Mucosa of descending colon (tissue), 3 donors: ENCODE measurements around the gene TTC1. TPM values are rescaled to one million over a fixed set of nuclear protein-coding genes. Genes with fewer than 3 reads are reported as not detected.

ENCODE experiments used
- ATAC-seq: fragments of 200-7000 bp; cut with Tn5 transposase; one replicate; pipeline ENCODE4 v1.9.1; 2020; ENCODE audit warnings: mild to moderate bottlenecking, moderate library complexity
- DNase-seq, 3 donors: peaks; one replicate each; pipeline ENCODE4 v3.0.0-alpha.2; 2020
- H3K36me3 ChIP-seq: fragments of 200-600 bp; one replicate; pipeline ENCODE4 v1.8.0; 2021; ENCODE audit warnings: low read depth, mild to moderate bottlenecking
- H3K4me1 ChIP-seq: fragments of 200-600 bp; one replicate; pipeline ENCODE4 v1.8.0; 2021; ENCODE audit warnings: low read depth, mild to moderate bottlenecking
- H3K4me3 ChIP-seq: fragments of 200-600 bp; one replicate; pipeline ENCODE4 v1.8.0; 2021; ENCODE audit warnings: mild to moderate bottlenecking
- H3K9me3 ChIP-seq: fragments of 200-600 bp; one replicate; pipeline ENCODE4 v1.8.0; 2021; ENCODE audit warnings: mild to moderate bottlenecking
- intact Hi-C, 2 donors: fragments of 100-400 bp; cut with DNase I in 1 of 2; cut with micrococcal nuclease in 1 of 2; formaldehyde crosslinking; loops; one replicate each; pipeline versions ENCODE4 v1.11.0 to v1.11.1; 2022; cut with DNase I, micrococcal nuclease
- total RNA-seq, 3 donors: library from RNA; stranded (reverse); fragmentation: NEBNext Ultra II Directional in 2 of 3; extraction: Animal tissue kit (Norgen Biotek cat#: 25700) in 2 of 3; gene quantifications; one replicate each; pipeline versions ENCODE4 v1.2.1 to v1.2.4, GENCODE V29; 2021 to 2023
- TF ChIP-seq, protein P1 (sequence below): fragments of 200-600 bp; IDR thresholded peaks from one replicate; pipeline ENCODE4 v1.8.0; 2022; ENCODE audit warnings: antibody characterized with exemption, mild to moderate bottlenecking
- donor health status: DM: no; HTN: no; CAD: no; lungs with moderate emphysema.
- donor health status: DM: no; HTN: no; CAD: no.
- donor health status: DM: no; HTN: yes; CAD: no.

Gene TTC1
- total RNA-seq, 3 donors from 2014 or later: 42.6 to 54.7 (median 46.6) TPM

DNA sequence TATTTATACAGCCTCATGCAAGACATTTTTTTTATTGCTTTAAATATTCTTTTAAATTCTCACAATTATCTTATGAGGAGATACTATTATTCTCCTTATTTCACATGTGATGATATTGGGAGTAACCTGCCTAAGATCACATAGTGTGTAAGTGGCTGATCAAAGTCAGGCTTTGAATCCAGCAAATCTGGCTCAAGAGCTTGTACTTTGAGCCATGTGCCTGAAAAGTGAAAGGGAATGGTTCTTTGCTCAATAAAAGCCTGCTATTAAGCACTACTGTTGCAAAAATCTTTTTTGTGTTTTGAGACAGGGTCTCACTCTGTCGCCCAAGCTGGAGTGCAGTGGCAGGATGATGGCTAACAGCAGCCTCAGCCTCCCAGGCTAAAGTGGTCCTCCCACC, 75.2 kb downstream of the TTC1 start:
- Histone ChIP-seq H3K9me3 (no peaks in the 10 kb centered on the region), H3K36me3 (no peaks in the 10 kb centered on the region), H3K4me1 (peaks cover 22% of the 10 kb centered on the region), H3K4me3 (no peak overlapping the region)
- DNase-seq (no peak), ATAC-seq (no peak)
- intact Hi-C loops: no loop called here
- TF ChIP-seq, protein P1, sequence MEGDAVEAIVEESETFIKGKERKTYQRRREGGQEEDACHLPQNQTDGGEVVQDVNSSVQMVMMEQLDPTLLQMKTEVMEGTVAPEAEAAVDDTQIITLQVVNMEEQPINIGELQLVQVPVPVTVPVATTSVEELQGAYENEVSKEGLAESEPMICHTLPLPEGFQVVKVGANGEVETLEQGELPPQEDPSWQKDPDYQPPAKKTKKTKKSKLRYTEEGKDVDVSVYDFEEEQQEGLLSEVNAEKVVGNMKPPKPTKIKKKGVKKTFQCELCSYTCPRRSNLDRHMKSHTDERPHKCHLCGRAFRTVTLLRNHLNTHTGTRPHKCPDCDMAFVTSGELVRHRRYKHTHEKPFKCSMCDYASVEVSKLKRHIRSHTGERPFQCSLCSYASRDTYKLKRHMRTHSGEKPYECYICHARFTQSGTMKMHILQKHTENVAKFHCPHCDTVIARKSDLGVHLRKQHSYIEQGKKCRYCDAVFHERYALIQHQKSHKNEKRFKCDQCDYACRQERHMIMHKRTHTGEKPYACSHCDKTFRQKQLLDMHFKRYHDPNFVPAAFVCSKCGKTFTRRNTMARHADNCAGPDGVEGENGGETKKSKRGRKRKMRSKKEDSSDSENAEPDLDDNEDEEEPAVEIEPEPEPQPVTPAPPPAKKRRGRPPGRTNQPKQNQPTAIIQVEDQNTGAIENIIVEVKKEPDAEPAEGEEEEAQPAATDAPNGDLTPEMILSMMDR: no peak

DNA sequence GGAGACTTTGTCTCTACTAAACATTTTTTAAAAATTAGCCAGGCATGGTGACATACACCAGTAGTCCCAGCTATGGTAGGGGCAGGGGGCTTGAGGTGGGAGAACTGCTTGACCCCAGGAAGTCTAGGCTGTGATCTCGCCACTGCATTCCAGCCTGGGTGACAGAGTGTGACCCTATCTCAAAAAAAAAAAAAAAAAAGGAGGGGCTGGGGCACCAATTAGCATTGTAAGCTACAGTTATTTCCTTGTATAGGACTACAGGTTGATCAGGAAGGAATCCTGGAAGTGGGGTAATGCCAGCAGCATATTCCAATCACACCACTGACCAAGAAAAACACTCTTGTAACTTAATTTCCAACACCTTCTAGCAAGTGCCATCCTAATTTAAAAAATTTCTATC, 78.3 kb downstream of the TTC1 start:
- peak; percentile 44 for ATAC-seq
- H3K4me3 ChIP-seq: no peak overlapping the region
- intact Hi-C loops: no loop called here
- H3K4me1 ChIP-seq: peaks cover 9% of the 10 kb centered on the region
- no peak for DNase-seq
- no peaks in the 10 kb centered on the region for H3K36me3 ChIP-seq
- no peaks in the 10 kb centered on the region for H3K9me3 ChIP-seq
- TF ChIP-seq, protein P1: no peak

DNA sequence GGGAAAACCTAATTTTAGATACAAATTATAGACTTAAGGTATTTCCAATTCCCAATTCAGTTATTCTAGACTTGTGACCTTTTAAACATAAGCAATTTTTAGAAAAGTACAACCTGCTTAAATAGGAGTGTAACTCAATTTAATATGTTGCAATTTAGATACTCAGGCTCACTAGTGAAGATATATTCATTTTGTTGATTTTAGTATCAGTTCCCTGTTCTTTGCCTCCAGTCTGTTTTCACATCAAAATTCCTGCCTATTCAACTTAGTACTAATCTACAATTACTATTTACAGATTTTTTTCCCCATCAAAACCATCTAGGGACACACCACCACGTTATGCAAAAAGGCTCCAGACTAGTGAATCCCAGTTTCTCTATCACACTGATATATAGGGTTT, 79.9 kb downstream of the TTC1 start:
- Histone ChIP-seq H3K9me3 (no peaks in the 10 kb centered on the region), H3K4me3 (no peak overlapping the region), H3K36me3 (peaks cover 7% of the 10 kb centered on the region), H3K4me1 (peaks cover 9% of the 10 kb centered on the region)
- TF ChIP-seq, protein P1: no peak
- intact Hi-C loops: no loop called here
- ATAC-seq (no peak), DNase-seq (no peak)

DNA sequence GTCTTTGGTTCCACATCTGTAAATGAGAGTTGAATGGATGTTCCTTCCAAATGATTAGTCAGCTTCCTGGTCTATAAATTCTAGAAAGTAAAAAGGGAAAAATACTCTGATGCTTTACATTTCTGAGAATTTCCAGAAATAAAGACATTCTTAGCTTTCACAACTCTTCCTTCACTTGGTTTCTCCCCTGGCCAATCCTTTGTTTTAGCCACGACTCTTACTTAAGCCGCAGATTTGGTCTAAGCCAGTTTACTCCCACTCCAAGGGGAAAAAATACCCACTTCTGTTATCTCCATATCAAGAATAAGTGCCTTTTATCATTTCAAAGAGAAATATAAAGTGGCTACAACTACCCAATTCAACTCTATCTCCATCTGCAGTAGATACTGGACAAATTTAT, 80.6 kb downstream of the TTC1 start:
- intact Hi-C loops: no loop called here
- TF ChIP-seq, protein P1: no peak
- DNase-seq: no peak
- no peak overlapping the region for H3K4me3 ChIP-seq
- H3K9me3 ChIP-seq: no peaks in the 10 kb centered on the region
- H3K4me1 ChIP-seq: peaks cover 9% of the 10 kb centered on the region
- H3K36me3 ChIP-seq: peaks cover 7% of the 10 kb centered on the region
- ATAC-seq: no peak

DNA sequence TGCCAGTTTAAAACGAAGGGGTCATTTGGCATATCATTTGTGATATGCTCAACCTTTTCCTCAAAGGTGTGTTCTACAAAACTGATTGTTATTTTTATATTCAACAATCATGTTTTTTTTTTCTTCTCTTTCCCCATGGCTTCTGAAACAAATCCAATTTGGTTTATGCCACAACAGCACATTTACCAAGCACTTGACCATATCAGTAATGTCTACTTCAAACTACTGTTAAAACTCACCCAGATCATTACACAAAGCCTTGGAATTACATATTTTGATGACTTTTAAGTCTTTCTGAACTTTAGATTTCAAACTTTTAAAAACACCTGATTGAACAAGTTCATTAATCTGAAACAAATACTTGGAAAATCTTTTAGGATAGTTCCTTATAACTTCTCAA, 81.1 kb downstream of the TTC1 start:
- ATAC-seq: no peak
- Histone ChIP-seq H3K4me3 (no peak overlapping the region), H3K9me3 (no peaks in the 10 kb centered on the region), H3K4me1 (peaks cover 9% of the 10 kb centered on the region), H3K36me3 (peaks cover 7% of the 10 kb centered on the region)
- TF ChIP-seq, protein P1: no peak
- intact Hi-C loops: no loop called here
- DNase-seq: no peak

DNA sequence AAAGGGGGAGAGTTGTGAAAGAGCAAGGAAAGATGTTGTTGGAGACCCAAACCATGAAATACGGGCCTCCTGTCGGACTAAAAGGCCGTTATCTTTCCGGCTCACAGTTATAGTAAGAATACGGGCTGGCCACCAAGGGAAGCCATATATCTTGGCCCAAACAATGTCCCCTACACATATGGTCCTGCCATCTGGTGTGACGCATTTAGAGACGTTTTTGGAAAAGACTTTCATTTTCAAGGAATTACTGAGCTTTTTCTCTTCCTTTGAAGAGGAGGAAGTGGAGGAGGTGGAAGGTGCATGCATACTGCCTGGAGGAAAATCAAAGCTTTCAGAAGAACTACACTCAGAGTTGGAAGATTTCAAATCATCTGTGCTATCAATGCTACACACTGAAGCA, 83.6 kb downstream of the TTC1 start:
- ATAC-seq (no peak), DNase-seq (no peak)
- H3K9me3 ChIP-seq: no peaks in the 10 kb centered on the region
- H3K4me3 ChIP-seq: no peak overlapping the region
- H3K36me3 ChIP-seq: peaks cover 7% of the 10 kb centered on the region
- H3K4me1 ChIP-seq: peaks cover 7% of the 10 kb centered on the region
- TF ChIP-seq, protein P1: no peak
- intact Hi-C loops: no loop called here
